Neural progenitor cell (in vitro differentiated cells): ENCODE measurements around the gene UNC93A. TPM values are rescaled to one million over a fixed set of nuclear protein-coding genes. Genes with fewer than 3 reads are reported as not detected.

Experiments
- DNase-seq: peaks from one replicate; pipeline ENCODE4 v3.0.0-alpha.2; 2016; ENCODE audit warnings: low spot score
- H2AFZ ChIP-seq: fragments of 200-600 bp; sonication (generic); replicated peaks from 2 replicates; pipeline ENCODE4 v1.6.1; 2016; ENCODE audit warnings: antibody characterized with exemption
- H3F3A ChIP-seq: fragments of 200-600 bp; sonication (generic); 2 replicates; pipeline ENCODE4 v1.6.1; 2016; ENCODE audit warnings: antibody characterized with exemption, low read depth
- H3K27ac ChIP-seq: fragments of 200-600 bp; sonication (generic); 2 replicates; pipeline ENCODE4 v1.5.1; 2016; ENCODE audit warnings: mild to moderate bottlenecking
- H3K27me3 ChIP-seq: fragments of 200-600 bp; sonication (generic); 2 replicates; pipeline ENCODE4 v1.6.1; 2016; ENCODE audit warnings: mild to moderate bottlenecking, moderate library complexity
- H3K36me3 ChIP-seq: fragments of 200-600 bp; sonication (generic); 2 replicates; pipeline ENCODE4 v1.5.1; 2016
- H3K4me1 ChIP-seq: fragments of 200-600 bp; sonication (generic); 2 replicates; pipeline ENCODE4 v1.6.1; 2016; ENCODE audit warnings: mixed run types
- H3K4me2 ChIP-seq: fragments of 200-600 bp; sonication (generic); 2 replicates; pipeline ENCODE4 v1.6.1; 2016
- H3K4me3 ChIP-seq: fragments of 200-600 bp; sonication (generic); 2 replicates; pipeline ENCODE4 v1.5.1; 2016
- H3K79me2 ChIP-seq: fragments of 200-600 bp; sonication (generic); 2 replicates; pipeline ENCODE4 v1.6.1; 2016; ENCODE audit warnings: low read depth
- H3K9ac ChIP-seq: fragments of 200-600 bp; sonication (generic); 2 replicates; pipeline ENCODE4 v1.6.1; 2016
- H3K9me3 ChIP-seq: fragments of 200-600 bp; sonication (generic); 2 replicates; pipeline ENCODE4 v1.5.1; 2016; ENCODE audit warnings: low read depth
- H4K20me1 ChIP-seq: fragments of 200-600 bp; sonication (generic); 2 replicates; pipeline ENCODE4 v1.6.1; 2016; ENCODE audit warnings: low read depth
- H3K27ac Mint-ChIP-seq: 3 replicates; pipeline ENCODE4 v1.8.0; 2021; ENCODE audit warnings: mixed read lengths
- H3K27me3 Mint-ChIP-seq: 2 replicates; pipeline ENCODE4 v1.8.0; 2022; ENCODE audit warnings: low read depth, mild to moderate bottlenecking, inconsistent platforms, moderate library complexity, mixed read lengths; ENCODE audit not compliant: insufficient read depth
- H3K36me3 Mint-ChIP-seq: 3 replicates; pipeline ENCODE4 v1.8.0; 2021; ENCODE audit warnings: mixed read lengths
- H3K4me1 Mint-ChIP-seq: 3 replicates; pipeline ENCODE4 v1.8.0; 2021; ENCODE audit warnings: mixed read lengths
- H3K4me3 Mint-ChIP-seq: 3 replicates; pipeline ENCODE4 v1.8.0; 2021; ENCODE audit warnings: mild to moderate bottlenecking, moderate library complexity, mixed read lengths
- H3K9me3 Mint-ChIP-seq: 3 replicates; pipeline ENCODE4 v1.8.0; 2020; ENCODE audit warnings: mixed read lengths
- EZH2 ChIP-seq: fragments of 200-600 bp; sonication (generic); IDR thresholded peaks from 2 replicates; pipeline ENCODE4 v1.6.1; 2017; ENCODE audit warnings: antibody characterized with exemption, mild to moderate bottlenecking, moderate library complexity
- EZH2phosphoT487 ChIP-seq: fragments of 200-600 bp; sonication (generic); IDR thresholded peaks from 2 replicates; pipeline ENCODE4 v1.6.1; 2017; ENCODE audit warnings: antibody characterized with exemption
- total RNA-seq: library from RNA; depleted of rRNA; stranded (reverse); fragments of >200 nt; gene quantifications from 2 replicates; pipeline ENCODE4 v1.2.3, GENCODE V29; 2015; ENCODE audit warnings: low replicate concordance
- TF ChIP-seq, protein P1 (sequence below): fragments of 200-600 bp; sonication (generic); IDR thresholded peaks from 2 replicates; pipeline ENCODE4 v1.5.1; 2017; ENCODE audit warnings: antibody characterized with exemption, mild to moderate bottlenecking

UNC93A gene
- total RNA-seq, 1 donor from 2014 or later, result not detected

DNA sequence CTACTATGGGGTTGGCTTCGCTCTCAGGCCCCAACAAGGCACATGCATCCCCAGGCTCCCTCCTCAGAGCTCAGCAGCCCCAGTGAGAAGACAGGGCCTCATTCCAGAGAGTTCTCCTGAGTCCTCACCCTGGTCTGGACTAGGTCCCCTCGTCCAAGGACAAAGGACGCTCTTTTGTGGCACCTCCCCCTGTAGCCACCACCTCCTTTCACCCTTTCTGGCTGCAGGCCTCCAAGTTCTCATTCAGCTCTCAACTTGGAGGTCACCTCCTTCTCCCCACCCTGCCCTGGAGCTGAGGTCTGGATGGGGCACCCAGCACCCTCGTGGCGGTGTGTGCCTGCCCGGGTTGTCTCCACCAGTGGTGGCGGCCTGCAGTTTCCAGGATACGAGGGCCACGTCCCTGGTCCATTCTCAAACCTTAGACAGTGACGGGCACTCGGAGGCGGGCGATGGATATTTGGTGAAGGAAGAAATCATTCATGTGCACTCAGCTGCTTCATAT, 2.5 kb downstream of the UNC93A start:
- Histone ChIP-seq H3K27me3 (no peaks in the 10 kb centered on the region), H3K4me3 (no peak overlapping the region), H4K20me1 (no peaks in the 10 kb centered on the region), H2AFZ (no peak overlapping the region), H3K4me1 (peaks cover 4% of the 10 kb centered on the region), H3K79me2 (no peaks in the 10 kb centered on the region), H3K4me2 (no peak overlapping the region), H3K36me3 (no peaks in the 10 kb centered on the region), H3K27ac (no peak overlapping the region), H3K9me3 (no peaks in the 10 kb centered on the region), H3F3A (no peaks in the 10 kb centered on the region), H3K9ac (no peak overlapping the region)
- DNase-seq, result no peak
- no peaks in the 10 kb centered on the region for H3K36me3 Mint-ChIP-seq
- peaks cover 6% of the 10 kb centered on the region for H3K27me3 Mint-ChIP-seq
- H3K9me3 Mint-ChIP-seq, result peaks cover 2% of the 10 kb centered on the region
- TF ChIP-seq EZH2phosphoT487 (no peak), EZH2 (no peak)
- TF ChIP-seq, protein P1, sequence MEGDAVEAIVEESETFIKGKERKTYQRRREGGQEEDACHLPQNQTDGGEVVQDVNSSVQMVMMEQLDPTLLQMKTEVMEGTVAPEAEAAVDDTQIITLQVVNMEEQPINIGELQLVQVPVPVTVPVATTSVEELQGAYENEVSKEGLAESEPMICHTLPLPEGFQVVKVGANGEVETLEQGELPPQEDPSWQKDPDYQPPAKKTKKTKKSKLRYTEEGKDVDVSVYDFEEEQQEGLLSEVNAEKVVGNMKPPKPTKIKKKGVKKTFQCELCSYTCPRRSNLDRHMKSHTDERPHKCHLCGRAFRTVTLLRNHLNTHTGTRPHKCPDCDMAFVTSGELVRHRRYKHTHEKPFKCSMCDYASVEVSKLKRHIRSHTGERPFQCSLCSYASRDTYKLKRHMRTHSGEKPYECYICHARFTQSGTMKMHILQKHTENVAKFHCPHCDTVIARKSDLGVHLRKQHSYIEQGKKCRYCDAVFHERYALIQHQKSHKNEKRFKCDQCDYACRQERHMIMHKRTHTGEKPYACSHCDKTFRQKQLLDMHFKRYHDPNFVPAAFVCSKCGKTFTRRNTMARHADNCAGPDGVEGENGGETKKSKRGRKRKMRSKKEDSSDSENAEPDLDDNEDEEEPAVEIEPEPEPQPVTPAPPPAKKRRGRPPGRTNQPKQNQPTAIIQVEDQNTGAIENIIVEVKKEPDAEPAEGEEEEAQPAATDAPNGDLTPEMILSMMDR, result no peak
- H3K27ac Mint-ChIP-seq, result no peak overlapping the region
- H3K4me1 Mint-ChIP-seq, result peaks cover 14% of the 10 kb centered on the region
- H3K4me3 Mint-ChIP-seq, result no peak overlapping the region

DNA sequence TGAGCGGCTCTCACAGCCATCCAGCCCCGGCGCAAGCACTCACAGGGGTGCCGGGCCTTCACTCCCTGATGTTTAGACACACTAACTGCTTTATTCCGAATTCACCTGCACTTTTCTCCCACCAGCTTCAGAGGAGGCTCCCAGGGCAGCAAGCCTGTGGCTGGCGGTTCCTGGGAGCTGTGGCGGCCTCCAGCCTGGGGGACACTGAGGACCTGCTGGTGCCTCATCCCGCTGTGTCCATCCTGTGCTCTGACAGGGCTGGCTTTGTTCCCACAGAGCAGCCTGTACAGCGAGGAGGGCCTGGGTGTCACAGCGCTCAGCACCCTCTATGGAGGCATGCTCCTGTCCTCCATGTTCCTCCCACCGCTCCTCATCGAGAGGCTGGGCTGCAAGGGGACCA, 3.1 kb downstream of the UNC93A start:
- Mint-ChIP-seq H3K4me1 (peaks cover 8% of the 10 kb centered on the region), H3K27ac (no peak overlapping the region), H3K4me3 (no peak overlapping the region), H3K36me3 (no peaks in the 10 kb centered on the region), H3K9me3 (peaks cover 2% of the 10 kb centered on the region), H3K27me3 (peaks cover 6% of the 10 kb centered on the region)
- Histone ChIP-seq H3K4me1 (peaks cover 1% of the 10 kb centered on the region), H3K4me2 (no peak overlapping the region), H3K79me2 (no peaks in the 10 kb centered on the region), H4K20me1 (no peaks in the 10 kb centered on the region), H3K9ac (no peak overlapping the region), H3K27me3 (no peaks in the 10 kb centered on the region), H3K9me3 (no peaks in the 10 kb centered on the region), H2AFZ (no peak overlapping the region), H3K4me3 (no peak overlapping the region), H3K36me3 (no peaks in the 10 kb centered on the region), H3K27ac (no peak overlapping the region), H3F3A (no peaks in the 10 kb centered on the region)
- TF ChIP-seq, protein P1, result no peak
- no peak for TF ChIP-seq EZH2
- TF ChIP-seq EZH2phosphoT487, result no peak
- no peak for DNase-seq

DNA sequence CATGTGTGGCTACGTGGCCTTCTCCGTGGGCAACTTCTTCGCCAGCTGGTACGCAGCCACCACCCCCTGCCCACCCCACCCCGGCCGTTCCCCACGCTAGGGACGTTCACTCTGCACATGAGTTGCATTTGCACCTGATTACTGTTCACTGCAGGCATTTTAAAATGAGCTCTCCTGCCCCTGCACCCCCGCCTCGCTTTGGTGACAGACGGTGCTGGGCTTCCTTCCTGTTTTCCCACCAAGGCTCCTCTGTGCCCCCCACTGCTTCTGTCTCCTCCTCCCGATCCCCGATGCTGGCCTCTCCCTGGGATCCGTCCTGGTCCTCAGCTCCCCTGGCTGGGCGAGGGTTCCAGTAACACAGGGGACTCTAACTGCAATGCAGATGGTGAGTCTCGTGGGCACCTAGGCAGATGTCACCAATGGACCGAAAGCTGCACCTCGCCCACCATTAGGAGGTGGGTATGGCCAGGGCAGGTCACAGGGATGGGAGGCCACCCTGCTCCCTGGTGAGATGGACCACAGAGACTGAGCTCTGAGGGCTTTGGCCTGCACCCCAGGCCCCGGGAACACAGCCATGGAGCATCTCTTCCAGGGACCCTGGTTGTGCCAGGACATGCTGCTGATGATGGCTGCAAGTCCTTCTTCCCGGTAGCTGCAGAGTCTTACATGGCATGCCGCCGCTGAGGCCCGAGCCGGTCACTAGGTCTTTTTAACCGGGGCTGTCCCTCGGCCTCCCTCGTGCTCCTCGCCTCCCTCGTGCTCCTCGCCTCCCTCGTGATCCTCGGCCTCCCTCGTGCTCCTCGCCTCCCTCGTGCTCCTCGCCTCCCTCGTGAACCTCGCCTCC, 3.8 kb downstream of the UNC93A start:
- H3K4me1 Mint-ChIP-seq, result peaks cover 6% of the 10 kb centered on the region

More for the DNA sequence above, 3.8 kb downstream of the UNC93A start:
- Mint-ChIP-seq H3K4me3 (no peak overlapping the region), H3K27me3 (peaks cover 8% of the 10 kb centered on the region), H3K9me3 (peaks cover 2% of the 10 kb centered on the region), H3K36me3 (no peaks in the 10 kb centered on the region), H3K27ac (peak overlapping the region; percentile 81)
- Histone ChIP-seq H2AFZ (no peak overlapping the region), H3K4me3 (no peak overlapping the region), H3K9me3 (no peaks in the 10 kb centered on the region), H4K20me1 (no peaks in the 10 kb centered on the region), H3K4me2 (no peak overlapping the region), H3K79me2 (no peaks in the 10 kb centered on the region), H3K4me1 (no peaks in the 10 kb centered on the region), H3K27ac (no peak overlapping the region), H3K36me3 (no peaks in the 10 kb centered on the region), H3F3A (no peaks in the 10 kb centered on the region), H3K9ac (no peak overlapping the region), H3K27me3 (no peaks in the 10 kb centered on the region)
- DNase-seq, result no peak
- TF ChIP-seq, protein P1, result no peak
- TF ChIP-seq EZH2 (no peak), EZH2phosphoT487 (no peak)
